ENCODE measurements around the gene AAR2.

Gene AAR2

GRCh38 chr20:36219671-36220220, 16.5 kb upstream of the AAR2 start:
- DNase-seq, result no peak

GRCh38 chr20:36225666-36226065, 10.6 kb upstream of the AAR2 start:
- DNase-seq, result no peak

- no peak for DNase-seq
Observed at GRCh38 chr20:36228770-36229169, 7.5 kb upstream of the AAR2 start.

- no peak for DNase-seq
Observed at GRCh38 chr20:36230019-36230418, 6.3 kb upstream of the AAR2 start.

GRCh38 chr20:36231331-36231730, 4.9 kb upstream of the AAR2 start:
- DNase-seq, result no peak

GRCh38 chr20:36234771-36235320, 1.4 kb upstream of the AAR2 start:
- DNase-seq, result no peak

GRCh38 chr20:36236786-36237121, 476 bp downstream of the AAR2 start:
- no peak for DNase-seq

GRCh38 chr20:36237477-36237876, 1.2 kb downstream of the AAR2 start:
- DNase-seq, result no peak

GRCh38 chr20:36238153-36238552, 1.9 kb downstream of the AAR2 start:
- DNase-seq, result no peak

- no peak for DNase-seq
Observed at GRCh38 chr20:36238760-36239159, 2.5 kb downstream of the AAR2 start.

- DNase-seq, result no peak
Observed at GRCh38 chr20:36240076-36240475, 3.8 kb downstream of the AAR2 start.

- DNase-seq, result no peak
Observed at GRCh38 chr20:36241678-36242077, 5.4 kb downstream of the AAR2 start.

GRCh38 chr20:36243726-36244125, 7.4 kb downstream of the AAR2 start:
- DNase-seq, result no peak

GRCh38 chr20:36246401-36246800, 10.1 kb downstream of the AAR2 start:
- DNase-seq, result no peak

GRCh38 chr20:36248836-36249235, 12.6 kb downstream of the AAR2 start:
- no peak for DNase-seq

GRCh38 chr20:36249450-36249849, 13.2 kb downstream of the AAR2 start:
- no peak for DNase-seq

- no peak for DNase-seq
Observed at GRCh38 chr20:36251426-36251825, 15.1 kb downstream of the AAR2 start.

GRCh38 chr20:36252511-36252910, 16.2 kb downstream of the AAR2 start:
- DNase-seq, result no peak

- DNase-seq, result no peak
Observed at GRCh38 chr20:36253036-36253435, 16.8 kb downstream of the AAR2 start.

GRCh38 chr20:36254076-36254475, 17.8 kb downstream of the AAR2 start:
- no peak for DNase-seq

GRCh38 chr20:36255445-36255844, 19.2 kb downstream of the AAR2 start:
- DNase-seq, result no peak

GRCh38 chr20:36259177-36260061, 23.1 kb downstream of the AAR2 start:
- DNase-seq, result no peak

- DNase-seq, result no peak
Observed at GRCh38 chr20:36260316-36260715, 24.0 kb downstream of the AAR2 start.

- DNase-seq, result no peak
Observed at GRCh38 chr20:36261389-36262105, 25.3 kb downstream of the AAR2 start.
